Measurements from ENCODE around the gene BLOC1S5.

Gene BLOC1S5

GRCh38 chr6:8014947-8015346 is 49.2 kb downstream of the BLOC1S5 start:
- Histone ChIP-seq H3K36me3 (ENCODE audit: control insufficient read depth, insufficient read depth, low read length) (peaks cover 15% of the 10 kb centered on the region), H3K4me1 (ENCODE audit: control insufficient read depth, insufficient read depth, low read length, poor library complexity, severe bottlenecking) (peaks cover 3% of the 10 kb centered on the region), H3K9me3 (ENCODE audit: control insufficient read depth, low read length) (no peaks in the 10 kb centered on the region), H3K4me3 (ENCODE audit: extremely low read depth, insufficient read depth, low read length, poor library complexity, severe bottlenecking) (no peak overlapping the region), H3K27ac (ENCODE audit: low read depth, low read length, severe bottlenecking) (no peak overlapping the region)
- WGBS, 2 experiments (ENCODE audit: insufficient coverage in 2 of 2), result 86 to 97% methylated on average over 3 of the region's 3 CpGs

DNA sequence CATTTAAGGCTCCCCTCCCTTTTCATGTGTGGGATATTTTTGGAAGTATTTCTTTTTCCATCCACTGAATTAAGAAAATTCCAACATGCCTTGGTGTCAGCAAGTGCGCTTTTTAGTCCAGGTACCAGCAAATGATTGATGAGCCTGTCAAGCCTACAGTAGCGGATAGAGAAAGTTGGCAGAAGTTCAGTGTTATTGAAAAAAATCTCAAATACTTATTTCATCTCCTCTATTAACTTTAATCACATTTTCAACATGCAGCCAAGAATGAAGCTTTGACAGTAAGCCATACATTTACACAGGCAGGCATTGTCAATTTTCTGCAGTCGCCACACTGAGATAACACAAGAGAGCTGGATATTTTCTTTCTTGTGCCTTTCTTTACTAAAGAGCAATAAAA is 50.4 kb downstream of the BLOC1S5 start:
- H3K36me3 ChIP-seq (ENCODE audit: control insufficient read depth, insufficient read depth, low read length), result peaks cover 15% of the 10 kb centered on the region
- no peaks in the 10 kb centered on the region for H3K9me3 ChIP-seq (ENCODE audit: control insufficient read depth, low read length)
- no CpG with 5 or more reads among the region's 3 CpGs for WGBS, 2 experiments (ENCODE audit: insufficient coverage in 2 of 2)
- no peak overlapping the region for H3K4me3 ChIP-seq (ENCODE audit: extremely low read depth, insufficient read depth, low read length, poor library complexity, severe bottlenecking)
- H3K27ac ChIP-seq (ENCODE audit: low read depth, low read length, severe bottlenecking), result no peak overlapping the region
- peaks cover 5% of the 10 kb centered on the region for H3K4me1 ChIP-seq (ENCODE audit: control insufficient read depth, insufficient read depth, low read length, poor library complexity, severe bottlenecking)

DNA sequence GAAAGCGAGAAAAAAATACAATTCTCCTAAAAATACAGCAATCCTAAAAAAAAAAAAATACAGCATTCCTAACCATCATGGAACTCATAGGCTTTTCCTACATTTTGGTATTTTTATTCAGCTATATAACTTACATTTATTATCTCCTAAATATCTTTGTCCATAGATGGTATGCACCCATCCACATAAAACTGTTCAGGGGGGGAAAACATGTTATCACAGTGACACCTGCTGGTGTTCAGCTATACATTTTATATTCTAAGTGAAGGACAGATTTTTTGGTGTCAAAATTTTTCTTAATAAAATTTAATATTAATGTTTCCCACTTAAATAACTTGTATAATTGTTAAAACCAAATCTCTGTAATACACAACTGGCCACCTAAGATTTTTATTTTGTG is 58.0 kb downstream of the BLOC1S5 start:
- WGBS, 2 experiments (ENCODE audit: insufficient coverage in 2 of 2), result 100% methylated on average over 1 of the region's 1 CpG; no CpG with 5 or more reads in 1 of the 2 experiments
- no peak overlapping the region for H3K27ac ChIP-seq (ENCODE audit: low read depth, low read length, severe bottlenecking)
- no peak overlapping the region for H3K4me3 ChIP-seq (ENCODE audit: extremely low read depth, insufficient read depth, low read length, poor library complexity, severe bottlenecking)

GRCh38 chr6:8005136-8005535 is 59.1 kb downstream of the BLOC1S5 start:
- Histone ChIP-seq H3K4me1 (ENCODE audit: control insufficient read depth, insufficient read depth, low read length, poor library complexity, severe bottlenecking) (peaks cover 22% of the 10 kb centered on the region), H3K36me3 (ENCODE audit: control insufficient read depth, insufficient read depth, low read length) (no peaks in the 10 kb centered on the region), H3K9me3 (ENCODE audit: control insufficient read depth, low read length) (no peaks in the 10 kb centered on the region), H3K27ac (ENCODE audit: low read depth, low read length, severe bottlenecking) (no peak overlapping the region), H3K4me3 (ENCODE audit: extremely low read depth, insufficient read depth, low read length, poor library complexity, severe bottlenecking) (no peak overlapping the region)
- WGBS, 2 experiments (ENCODE audit: insufficient coverage in 2 of 2), result 33 to 63% methylated on average over 1 of the region's 4 CpGs

More for the DNA sequence above, 58.0 kb downstream of the BLOC1S5 start:
- no peaks in the 10 kb centered on the region for H3K9me3 ChIP-seq (ENCODE audit: control insufficient read depth, low read length)
- H3K4me1 ChIP-seq (ENCODE audit: control insufficient read depth, insufficient read depth, low read length, poor library complexity, severe bottlenecking), result peaks cover 14% of the 10 kb centered on the region
- H3K36me3 ChIP-seq (ENCODE audit: control insufficient read depth, insufficient read depth, low read length), result no peaks in the 10 kb centered on the region

DNA sequence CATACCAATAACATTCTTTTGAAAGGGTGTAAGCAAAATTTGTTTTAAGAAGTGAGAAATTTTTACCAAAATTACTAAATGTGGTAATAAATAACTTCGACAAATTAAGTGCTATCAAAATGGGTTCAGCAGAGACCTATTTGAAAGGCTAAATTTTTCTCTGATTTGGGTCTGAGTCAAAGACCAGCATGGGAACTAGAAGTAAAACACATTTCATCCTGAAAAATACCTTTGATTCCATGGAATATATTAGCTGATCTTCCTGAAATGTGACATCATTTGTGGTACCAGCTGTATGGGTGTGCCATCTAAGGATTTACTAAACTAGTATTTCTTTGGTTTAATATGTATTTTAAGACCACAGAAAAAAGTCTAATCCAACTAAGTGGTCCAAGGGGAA is 63.6 kb downstream of the BLOC1S5 start:
- Histone ChIP-seq H3K27ac (ENCODE audit: low read depth, low read length, severe bottlenecking) (peak overlapping the region; percentile 89), H3K4me3 (ENCODE audit: extremely low read depth, insufficient read depth, low read length, poor library complexity, severe bottlenecking) (no peak overlapping the region), H3K36me3 (ENCODE audit: control insufficient read depth, insufficient read depth, low read length) (no peaks in the 10 kb centered on the region), H3K9me3 (ENCODE audit: control insufficient read depth, low read length) (no peaks in the 10 kb centered on the region), H3K4me1 (ENCODE audit: control insufficient read depth, insufficient read depth, low read length, poor library complexity, severe bottlenecking) (peaks cover 51% of the 10 kb centered on the region)
- whole genome bisulfite sequencing, 2 experiments (ENCODE audit: insufficient coverage in 2 of 2), result no CpG with 5 or more reads among the region's 1 CpG

- no peak overlapping the region for H3K4me3 ChIP-seq (ENCODE audit: extremely low read depth, insufficient read depth, low read length, poor library complexity, severe bottlenecking)
- peaks cover 51% of the 10 kb centered on the region for H3K4me1 ChIP-seq (ENCODE audit: control insufficient read depth, insufficient read depth, low read length, poor library complexity, severe bottlenecking)
- WGBS, 2 experiments (ENCODE audit: insufficient coverage in 2 of 2), result 92 to 100% methylated on average over 1 to 2 of the region's 4 CpGs
- H3K36me3 ChIP-seq (ENCODE audit: control insufficient read depth, insufficient read depth, low read length), result no peaks in the 10 kb centered on the region
- no peaks in the 10 kb centered on the region for H3K9me3 ChIP-seq (ENCODE audit: control insufficient read depth, low read length)
- H3K27ac ChIP-seq (ENCODE audit: low read depth, low read length, severe bottlenecking), result peak overlapping the region; percentile 89
Observed at GRCh38 chr6:8000188-8000596, 64.0 kb downstream of the BLOC1S5 start.

DNA sequence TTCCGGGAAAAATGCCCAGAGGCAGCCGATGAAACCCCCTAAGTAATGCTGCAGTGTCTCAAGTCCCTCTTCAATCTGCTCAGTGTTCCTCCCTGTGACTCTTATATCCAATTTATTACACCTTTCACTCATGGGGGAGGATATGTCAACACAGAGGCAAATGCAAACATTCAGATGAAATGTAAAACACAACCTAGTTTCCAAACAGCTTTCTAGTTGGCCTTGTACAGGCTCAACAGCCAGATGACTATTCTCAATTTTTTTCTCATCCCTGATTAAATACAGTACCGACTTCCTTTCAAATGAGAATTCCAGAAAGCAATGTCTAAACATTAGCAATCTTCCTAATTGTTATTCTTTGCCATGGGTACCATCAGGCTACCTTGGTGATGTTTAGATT is 65.0 kb downstream of the BLOC1S5 start:
- H3K27ac ChIP-seq (ENCODE audit: low read depth, low read length, severe bottlenecking), result no peak overlapping the region
- WGBS, 2 experiments (ENCODE audit: insufficient coverage in 2 of 2), result 90 to 93% methylated on average over 2 to 3 of the region's 3 CpGs

GRCh38 chr6:7998103-7998725 is 66.0 kb downstream of the BLOC1S5 start:
- Histone ChIP-seq H3K4me3 (ENCODE audit: extremely low read depth, insufficient read depth, low read length, poor library complexity, severe bottlenecking) (no peak overlapping the region), H3K27ac (ENCODE audit: low read depth, low read length, severe bottlenecking) (no peak overlapping the region), H3K36me3 (ENCODE audit: control insufficient read depth, insufficient read depth, low read length) (no peaks in the 10 kb centered on the region), H3K9me3 (ENCODE audit: control insufficient read depth, low read length) (no peaks in the 10 kb centered on the region), H3K4me1 (ENCODE audit: control insufficient read depth, insufficient read depth, low read length, poor library complexity, severe bottlenecking) (peaks cover 55% of the 10 kb centered on the region)
- WGBS, 2 experiments (ENCODE audit: insufficient coverage in 2 of 2), result 97 to 100% methylated on average over 4 to 5 of the region's 7 CpGs

More for the DNA sequence above, 65.0 kb downstream of the BLOC1S5 start:
- no peaks in the 10 kb centered on the region for H3K9me3 ChIP-seq (ENCODE audit: control insufficient read depth, low read length)
- H3K4me1 ChIP-seq (ENCODE audit: control insufficient read depth, insufficient read depth, low read length, poor library complexity, severe bottlenecking), result peaks cover 55% of the 10 kb centered on the region
- H3K4me3 ChIP-seq (ENCODE audit: extremely low read depth, insufficient read depth, low read length, poor library complexity, severe bottlenecking), result no peak overlapping the region
- no peaks in the 10 kb centered on the region for H3K36me3 ChIP-seq (ENCODE audit: control insufficient read depth, insufficient read depth, low read length)

GRCh38 chr6:7997286-7997685 is 66.9 kb downstream of the BLOC1S5 start:
- Histone ChIP-seq H3K27ac (ENCODE audit: low read depth, low read length, severe bottlenecking) (no peak overlapping the region), H3K4me3 (ENCODE audit: extremely low read depth, insufficient read depth, low read length, poor library complexity, severe bottlenecking) (no peak overlapping the region), H3K4me1 (ENCODE audit: control insufficient read depth, insufficient read depth, low read length, poor library complexity, severe bottlenecking) (peaks cover 58% of the 10 kb centered on the region), H3K9me3 (ENCODE audit: control insufficient read depth, low read length) (no peaks in the 10 kb centered on the region), H3K36me3 (ENCODE audit: control insufficient read depth, insufficient read depth, low read length) (no peaks in the 10 kb centered on the region)
- WGBS, 2 experiments (ENCODE audit: insufficient coverage in 2 of 2), result 79 to 94% methylated on average over 2 to 3 of the region's 3 CpGs

DNA sequence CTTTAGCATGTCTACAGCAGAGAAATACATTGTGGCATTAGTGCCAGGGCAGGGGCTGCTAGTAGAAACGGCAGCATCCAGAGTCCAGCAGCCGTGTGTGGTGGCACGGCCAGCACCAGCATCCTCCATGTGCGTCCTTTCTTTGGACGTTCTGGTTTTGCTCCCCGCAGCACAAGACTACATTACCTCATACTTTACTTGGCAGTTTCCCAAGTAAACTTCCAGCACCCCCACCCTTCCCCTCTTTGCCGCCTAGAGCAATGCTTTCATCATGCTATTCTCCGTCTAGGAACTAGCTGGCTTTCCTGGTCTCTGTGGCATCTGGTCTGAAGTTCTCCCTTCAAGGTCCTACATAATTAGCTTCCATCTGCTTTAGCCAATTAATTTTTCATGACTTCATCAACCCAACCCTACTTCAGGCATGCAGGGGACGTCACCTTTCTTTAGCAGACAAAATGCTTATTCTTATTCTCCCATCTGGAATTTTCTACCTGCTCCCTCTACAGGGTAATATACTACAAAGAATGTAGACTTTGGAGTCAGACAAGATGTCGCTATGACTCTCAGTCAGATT is 67.6 kb downstream of the BLOC1S5 start:
- WGBS, 2 experiments (ENCODE audit: insufficient coverage in 2 of 2), result 91 to 98% methylated on average over 8 of the region's 10 CpGs
- peaks cover 60% of the 10 kb centered on the region for H3K4me1 ChIP-seq (ENCODE audit: control insufficient read depth, insufficient read depth, low read length, poor library complexity, severe bottlenecking)
- no peaks in the 10 kb centered on the region for H3K9me3 ChIP-seq (ENCODE audit: control insufficient read depth, low read length)
- H3K4me3 ChIP-seq (ENCODE audit: extremely low read depth, insufficient read depth, low read length, poor library complexity, severe bottlenecking), result no peak overlapping the region
- no peaks in the 10 kb centered on the region for H3K36me3 ChIP-seq (ENCODE audit: control insufficient read depth, insufficient read depth, low read length)
- H3K27ac ChIP-seq (ENCODE audit: low read depth, low read length, severe bottlenecking), result no peak overlapping the region

DNA sequence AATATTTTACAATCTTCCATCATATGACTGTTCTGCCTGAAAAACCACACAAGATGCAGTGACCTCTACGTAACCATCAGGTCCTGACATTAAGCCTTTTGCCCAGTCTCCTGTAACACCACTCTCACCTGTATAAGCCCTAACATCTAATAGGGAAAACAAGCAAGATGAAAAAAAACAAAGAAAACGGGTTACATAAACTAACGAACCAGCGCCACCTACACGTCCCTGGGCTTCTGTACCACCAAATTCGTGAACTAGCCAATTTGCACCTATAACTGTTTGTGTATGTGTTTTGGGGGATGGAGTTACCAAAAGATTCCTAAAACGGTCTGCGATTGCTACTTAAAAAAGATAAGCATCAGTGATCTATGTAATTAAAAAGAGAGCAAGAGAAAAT is 70.2 kb downstream of the BLOC1S5 start:
- 91 to 93% methylated on average over 8 of the region's 8 CpGs for WGBS, 2 experiments (ENCODE audit: insufficient coverage in 2 of 2)
- no peaks in the 10 kb centered on the region for H3K36me3 ChIP-seq (ENCODE audit: control insufficient read depth, insufficient read depth, low read length)
- H3K9me3 ChIP-seq (ENCODE audit: control insufficient read depth, low read length), result no peaks in the 10 kb centered on the region
- H3K27ac ChIP-seq (ENCODE audit: low read depth, low read length, severe bottlenecking), result no peak overlapping the region
- no peak overlapping the region for H3K4me3 ChIP-seq (ENCODE audit: extremely low read depth, insufficient read depth, low read length, poor library complexity, severe bottlenecking)
- H3K4me1 ChIP-seq (ENCODE audit: control insufficient read depth, insufficient read depth, low read length, poor library complexity, severe bottlenecking), result peaks cover 41% of the 10 kb centered on the region

Measured in mesodermal cell (in vitro differentiated cells).